Upper lobe of right lung (tissue), 1 donor: ENCODE results near the gene MAP3K6. TPM values are rescaled to one million over a fixed set of nuclear protein-coding genes. Genes with fewer than 3 reads are reported as not detected.

Source experiments
- ATAC-seq: fragments of 200-7000 bp; cut with Tn5 transposase; one replicate; pipeline ENCODE4 v1.9.1; 2020; ENCODE audit warnings: mild to moderate bottlenecking, moderate library complexity
- DNase-seq: peaks from one replicate; pipeline ENCODE4 v3.0.0-alpha.2; 2020
- H3K27ac ChIP-seq: fragments of 200-600 bp; one replicate; pipeline ENCODE4 v1.8.0; 2022
- H3K27me3 ChIP-seq: fragments of 200-600 bp; one replicate; pipeline ENCODE4 v1.8.0; 2022; ENCODE audit warnings: mild to moderate bottlenecking
- H3K36me3 ChIP-seq: fragments of 200-600 bp; one replicate; pipeline ENCODE4 v1.8.0; 2022
- H3K4me1 ChIP-seq: fragments of 200-600 bp; one replicate; pipeline ENCODE4 v1.8.0; 2022
- H3K4me3 ChIP-seq: fragments of 200-600 bp; one replicate; pipeline ENCODE4 v1.8.0; 2022; ENCODE audit warnings: mild to moderate bottlenecking
- H3K9me3 ChIP-seq: fragments of 200-600 bp; one replicate; pipeline ENCODE4 v1.8.0; 2022
- intact Hi-C: fragments of 100-400 bp; cut with DNase I; formaldehyde crosslinking; loops from one replicate; pipeline ENCODE4 v1.11.0; 2022
- total RNA-seq: library from RNA; stranded (reverse); fragmentation: NEBNext Ultra II Directional; extraction: Animal tissue kit (Norgen Biotek cat#: 25700); gene quantifications from one replicate; pipeline ENCODE4 v1.2.1, GENCODE V29; 2021
- TF ChIP-seq, protein P1 (sequence below): fragments of 200-600 bp; IDR thresholded peaks from one replicate; pipeline ENCODE4 v1.8.0; 2022; ENCODE audit warnings: antibody characterized with exemption
- donor health status: DM: no; HTN: yes; CAD: no; lungs with severe emphysema.

MAP3K6 gene
- total RNA-seq, 1 donor from 2014 or later, result 144 TPM

DNA sequence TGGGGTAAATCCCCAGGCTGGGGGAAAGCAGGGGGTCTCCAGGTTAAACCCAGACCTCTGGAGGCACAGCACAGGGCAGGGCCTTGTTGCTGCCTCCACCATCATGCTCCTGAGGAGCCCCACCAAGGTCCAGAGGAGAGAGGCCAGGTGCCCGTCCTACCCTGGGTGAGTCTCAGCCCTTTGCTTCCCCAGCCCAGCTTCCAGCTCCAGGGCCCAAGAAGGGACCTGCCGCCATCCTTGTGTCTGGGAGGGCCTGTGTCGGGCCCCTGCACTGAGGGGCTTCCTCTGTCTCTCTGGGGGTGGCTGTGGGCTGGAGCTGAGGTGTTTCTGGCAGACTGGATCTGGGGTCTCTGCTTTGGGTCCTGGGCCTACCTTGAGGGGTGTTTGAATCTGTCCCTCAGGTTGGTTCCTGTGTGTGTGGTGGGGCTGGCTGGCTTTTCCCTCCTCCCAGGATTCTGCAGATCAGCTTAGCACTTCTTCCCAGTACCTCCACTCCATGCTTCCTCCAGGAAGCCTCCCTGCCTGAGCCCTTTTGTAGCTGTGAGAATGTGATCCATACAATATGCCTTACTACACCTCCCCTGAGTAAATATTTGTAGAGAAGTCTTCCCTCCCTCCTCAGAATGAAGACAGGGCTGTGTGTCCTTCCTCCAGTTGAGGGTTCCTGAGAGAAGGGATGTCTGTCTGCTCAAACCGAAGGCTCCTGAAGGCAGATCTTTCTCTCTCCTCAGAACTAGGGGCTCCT is 31.8 kb upstream of the MAP3K6 start:
- no peaks in the 10 kb centered on the region for H3K36me3 ChIP-seq
- peaks cover 35% of the 10 kb centered on the region for H3K4me1 ChIP-seq

DNA sequence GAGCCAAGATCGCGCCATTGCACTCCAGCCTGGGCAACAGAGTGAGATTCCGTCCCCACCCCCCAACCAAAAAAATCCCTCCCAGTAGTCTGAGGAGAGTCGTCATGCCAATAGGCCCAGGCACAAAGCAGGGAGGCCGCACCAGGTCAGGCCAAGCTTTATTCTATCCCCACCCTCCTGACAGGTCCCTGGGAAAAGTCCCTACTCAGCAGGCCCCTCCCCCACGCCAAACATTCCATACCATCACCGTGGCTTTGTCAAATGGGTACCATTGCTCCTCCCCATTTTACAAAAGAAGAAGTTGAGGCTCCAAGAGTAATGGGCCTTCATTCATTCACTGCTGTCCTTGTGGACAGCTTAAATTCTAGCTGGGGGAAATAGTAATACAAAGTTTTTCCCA is 31.0 kb upstream of the MAP3K6 start:
- H3K4me1 ChIP-seq, result peaks cover 30% of the 10 kb centered on the region
- H3K4me3 ChIP-seq, result no peak overlapping the region
- H3K36me3 ChIP-seq, result no peaks in the 10 kb centered on the region
- TF ChIP-seq, protein P1, sequence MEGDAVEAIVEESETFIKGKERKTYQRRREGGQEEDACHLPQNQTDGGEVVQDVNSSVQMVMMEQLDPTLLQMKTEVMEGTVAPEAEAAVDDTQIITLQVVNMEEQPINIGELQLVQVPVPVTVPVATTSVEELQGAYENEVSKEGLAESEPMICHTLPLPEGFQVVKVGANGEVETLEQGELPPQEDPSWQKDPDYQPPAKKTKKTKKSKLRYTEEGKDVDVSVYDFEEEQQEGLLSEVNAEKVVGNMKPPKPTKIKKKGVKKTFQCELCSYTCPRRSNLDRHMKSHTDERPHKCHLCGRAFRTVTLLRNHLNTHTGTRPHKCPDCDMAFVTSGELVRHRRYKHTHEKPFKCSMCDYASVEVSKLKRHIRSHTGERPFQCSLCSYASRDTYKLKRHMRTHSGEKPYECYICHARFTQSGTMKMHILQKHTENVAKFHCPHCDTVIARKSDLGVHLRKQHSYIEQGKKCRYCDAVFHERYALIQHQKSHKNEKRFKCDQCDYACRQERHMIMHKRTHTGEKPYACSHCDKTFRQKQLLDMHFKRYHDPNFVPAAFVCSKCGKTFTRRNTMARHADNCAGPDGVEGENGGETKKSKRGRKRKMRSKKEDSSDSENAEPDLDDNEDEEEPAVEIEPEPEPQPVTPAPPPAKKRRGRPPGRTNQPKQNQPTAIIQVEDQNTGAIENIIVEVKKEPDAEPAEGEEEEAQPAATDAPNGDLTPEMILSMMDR, result no peak
- no peak for ATAC-seq
- intact Hi-C loops, result loop anchor here (10.0 kb wide), 2 partner anchors 207 to 267 kb away; partner anchors contain the start of gene AHDC1
- no peaks in the 10 kb centered on the region for H3K27me3 ChIP-seq
- H3K9me3 ChIP-seq, result no peaks in the 10 kb centered on the region
- no peak overlapping the region for H3K27ac ChIP-seq
- DNase-seq, result no peak

More for the DNA sequence above, 31.8 kb upstream of the MAP3K6 start:
- ATAC-seq, result no peak
- intact Hi-C loops, result loop anchor here (10.0 kb wide), 2 partner anchors 206 to 266 kb away; partner anchors contain the start of gene AHDC1
- TF ChIP-seq, protein P1, result no peak
- Histone ChIP-seq H3K9me3 (no peaks in the 10 kb centered on the region), H3K27ac (no peak overlapping the region), H3K4me3 (no peak overlapping the region), H3K27me3 (no peaks in the 10 kb centered on the region)
- no peak for DNase-seq

DNA sequence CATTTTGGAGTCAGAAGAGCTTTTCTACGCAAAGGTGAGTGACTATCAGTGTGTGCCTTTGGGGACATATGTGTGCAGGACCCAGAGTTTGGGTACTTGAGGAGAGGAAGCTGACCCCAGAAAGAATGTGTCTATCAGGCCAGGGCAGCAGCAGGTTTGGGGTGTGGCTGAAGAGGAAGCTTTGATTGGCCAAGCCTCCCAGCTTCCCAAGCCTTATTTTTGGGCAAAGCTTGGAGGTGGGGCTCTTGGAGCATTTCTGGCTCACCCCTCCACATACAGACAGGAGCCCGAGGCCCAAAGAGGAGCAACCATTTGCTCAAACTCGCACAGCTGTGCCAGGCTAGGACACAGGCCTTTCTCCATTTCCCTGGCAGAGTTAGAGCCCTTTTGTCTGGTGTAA is 30.3 kb upstream of the MAP3K6 start:
- Histone ChIP-seq H3K27me3 (no peaks in the 10 kb centered on the region), H3K9me3 (no peaks in the 10 kb centered on the region), H3K4me3 (no peak overlapping the region), H3K4me1 (peaks cover 27% of the 10 kb centered on the region), H3K36me3 (no peaks in the 10 kb centered on the region), H3K27ac (no peak overlapping the region)
- no peak for DNase-seq
- intact Hi-C loops, result loop anchor here (10.0 kb wide), 2 partner anchors 208 to 268 kb away; partner anchors contain the start of gene AHDC1
- TF ChIP-seq, protein P1, result no peak
- ATAC-seq, result no peak

DNA sequence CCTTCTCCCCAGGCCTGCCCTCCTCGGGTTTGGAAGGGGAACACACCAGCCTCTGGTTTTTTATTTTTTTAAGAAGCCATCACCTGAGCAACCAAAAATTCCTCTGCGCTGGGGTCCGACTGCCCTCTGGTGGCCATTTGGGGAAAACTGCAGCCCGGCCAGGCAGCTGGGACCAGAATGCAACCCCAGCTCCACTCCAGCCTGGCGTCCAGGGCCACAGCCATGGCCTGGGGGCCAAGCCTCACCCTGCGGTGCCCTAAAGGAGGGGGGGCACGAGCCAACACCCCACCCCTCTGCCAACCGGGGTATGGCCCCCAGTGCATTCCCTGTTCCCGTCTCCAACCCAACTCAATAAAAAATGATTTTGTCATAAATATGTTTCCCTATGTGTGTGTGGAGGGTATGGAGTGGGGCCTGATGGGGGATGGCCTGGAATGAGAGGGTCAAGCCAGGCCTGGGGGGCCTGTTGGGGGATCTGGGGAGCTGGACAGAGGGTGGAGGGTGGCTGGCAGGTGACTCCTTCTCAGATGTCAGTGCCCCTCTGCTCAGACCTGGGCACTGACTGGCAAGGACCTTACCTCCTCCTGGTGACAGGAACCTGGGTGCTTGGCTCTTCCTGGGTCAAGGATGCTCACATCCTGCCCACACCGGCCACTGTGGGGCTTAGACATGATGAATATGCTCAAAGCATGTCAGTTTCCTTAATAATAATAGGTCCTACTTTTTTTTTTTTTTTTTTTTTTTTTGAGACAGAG is 28.9 kb upstream of the MAP3K6 start:
- Histone ChIP-seq H3K4me1 (peaks cover 30% of the 10 kb centered on the region), H3K36me3 (no peaks in the 10 kb centered on the region), H3K27ac (no peak overlapping the region), H3K9me3 (no peaks in the 10 kb centered on the region), H3K4me3 (no peak overlapping the region), H3K27me3 (no peaks in the 10 kb centered on the region)
- intact Hi-C loops, result loop anchor here (10.0 kb wide), 2 partner anchors 209 to 269 kb away; partner anchors contain the start of gene AHDC1
- TF ChIP-seq, protein P1, result peak; percentile 96
- ATAC-seq, result peak; percentile 66
- peak; percentile 85 for DNase-seq

DNA sequence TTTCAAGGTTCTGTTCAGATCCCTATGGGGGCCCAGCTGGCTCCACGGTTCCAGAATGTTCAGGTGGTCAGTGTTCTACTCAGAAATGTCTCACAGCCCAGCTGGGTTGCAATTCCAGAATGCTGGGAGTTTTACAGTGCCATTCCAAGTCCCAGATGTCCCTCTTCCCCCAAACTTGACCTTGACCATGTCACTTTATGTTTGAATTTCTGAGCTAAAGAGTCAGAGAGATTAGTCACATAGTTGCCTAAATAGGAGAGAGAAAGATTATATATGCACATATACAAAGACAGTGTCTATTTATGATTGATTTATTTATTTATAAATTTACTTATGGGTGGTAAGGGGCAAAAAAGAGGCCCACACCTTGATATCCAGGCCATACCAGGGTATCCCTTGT is 28.2 kb upstream of the MAP3K6 start:
- peaks cover 34% of the 10 kb centered on the region for H3K4me1 ChIP-seq
- ATAC-seq (no peak), DNase-seq (no peak)
- no peaks in the 10 kb centered on the region for H3K36me3 ChIP-seq
- no peaks in the 10 kb centered on the region for H3K9me3 ChIP-seq
- TF ChIP-seq, protein P1, result no peak
- no peak overlapping the region for H3K27ac ChIP-seq
- H3K4me3 ChIP-seq, result no peak overlapping the region
- H3K27me3 ChIP-seq, result no peaks in the 10 kb centered on the region
- intact Hi-C loops, result loop anchor here (10.0 kb wide), 2 partner anchors 210 to 270 kb away; partner anchors contain the start of gene AHDC1
